ENCODE measurements around the gene IFT74.
A peak's percentile ranks its signal among the peaks of the same experiment; 100 is the strongest.

IFT74 gene

DNA sequence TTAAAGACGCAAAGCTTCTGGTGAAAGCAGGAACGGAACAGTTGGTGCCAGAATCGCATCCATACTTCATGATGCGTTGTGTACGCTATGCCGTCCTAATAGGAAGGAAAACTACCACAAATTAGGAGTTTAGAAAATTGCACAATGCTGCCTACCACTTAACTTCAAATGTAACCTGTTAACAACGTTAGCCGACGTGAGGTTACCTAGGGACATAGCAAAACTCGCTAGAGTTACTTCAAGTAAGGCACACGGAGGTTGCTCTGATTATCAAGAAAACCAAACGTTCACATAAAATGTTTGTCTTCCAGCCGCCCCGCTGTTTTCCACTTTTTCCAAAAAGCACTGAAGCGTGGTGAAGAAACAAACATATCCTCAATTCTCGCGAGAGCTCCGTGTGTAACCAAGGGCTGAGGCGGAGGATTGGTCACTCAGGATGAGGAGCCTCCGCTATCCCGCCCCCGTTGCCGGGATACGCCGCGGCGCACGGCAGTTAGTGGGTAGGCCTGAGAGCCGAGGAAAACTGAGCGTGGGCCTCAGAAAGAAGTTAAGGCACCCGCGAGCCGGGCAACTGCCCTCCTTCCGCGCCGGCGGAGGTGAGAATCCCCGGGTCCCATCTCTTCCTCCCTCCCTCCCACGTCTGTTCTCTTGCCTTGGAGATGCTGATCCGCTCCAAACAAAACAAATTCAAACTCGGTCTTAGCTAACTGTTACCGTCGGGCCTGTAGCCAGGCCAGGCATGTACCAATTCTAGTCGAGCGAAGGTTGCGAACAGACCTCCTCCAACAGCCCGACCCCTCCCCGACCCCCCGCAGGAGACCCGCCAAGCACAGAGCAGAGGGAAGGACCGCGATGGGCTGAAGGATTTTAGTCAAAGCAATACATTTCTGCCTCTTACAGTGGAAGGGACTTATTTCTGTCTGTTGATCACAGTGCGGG is at the start of gene IFT74:
Gene IFT74, plus strand, starts transcription at position 492 of the 939 bp plus-strand sequence. CDS start 5,556 bp downstream, outside the sequence.
- peak; percentile 85 to 87 for DNase-seq (ENCODE audit: low read depth in 2 of 2)

DNA sequence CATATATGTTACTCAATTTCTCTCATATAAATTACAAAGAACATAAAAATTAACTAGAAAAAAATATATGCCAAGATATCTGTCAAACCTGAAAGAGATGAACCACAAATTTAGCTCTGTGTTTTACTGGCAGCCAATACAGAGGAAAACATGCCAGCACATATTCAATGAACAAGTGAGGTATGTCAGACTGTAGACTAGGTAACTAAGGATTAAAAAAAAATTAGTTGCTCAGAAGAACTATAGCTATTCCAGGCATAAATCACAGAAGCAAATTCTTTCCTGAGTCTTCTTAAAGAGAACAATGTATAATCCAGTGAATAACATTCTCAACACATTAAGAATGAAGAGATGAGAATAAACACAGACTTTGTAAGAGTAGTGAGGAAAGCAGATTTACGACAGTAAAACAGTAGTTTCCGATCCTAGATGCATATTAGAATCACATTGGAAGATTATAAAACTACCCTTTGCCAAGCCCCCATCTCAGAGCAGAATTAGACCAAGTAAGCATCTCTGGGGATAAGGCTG is 43.0 kb upstream of the IFT74 start:
- DNase-seq (ENCODE audit: low read depth in 2 of 2), result no peak

DNA sequence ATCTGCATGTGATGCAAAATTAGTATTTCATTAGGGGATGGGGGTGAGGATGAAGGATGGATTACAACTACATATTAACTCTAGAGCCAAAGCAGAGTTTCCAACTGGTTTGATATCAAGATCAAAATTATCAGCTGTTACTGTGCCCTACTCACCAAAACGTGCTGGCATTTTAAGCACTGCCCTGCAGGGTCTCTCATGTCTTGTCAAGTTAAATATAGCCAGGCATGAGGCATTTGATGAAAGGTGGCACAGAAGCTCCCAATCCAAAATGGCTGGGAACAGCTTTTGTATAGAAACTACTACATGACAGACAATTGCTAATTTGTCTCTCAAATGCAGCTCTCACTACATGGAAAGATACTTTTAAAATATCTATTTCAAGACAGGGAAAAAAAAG is 36.5 kb upstream of the IFT74 start:
- DNase-seq (ENCODE audit: low read depth in 2 of 2), result no peak

- no peak for DNase-seq (ENCODE audit: low read depth in 2 of 2)
These were observed 30.6 kb upstream of the IFT74 start for GRCh38 chr9:26925609-26926008.

- DNase-seq (ENCODE audit: low read depth in 2 of 2), result no peak
These were observed 27.2 kb upstream of the IFT74 start for GRCh38 chr9:26928902-26929495.

DNA sequence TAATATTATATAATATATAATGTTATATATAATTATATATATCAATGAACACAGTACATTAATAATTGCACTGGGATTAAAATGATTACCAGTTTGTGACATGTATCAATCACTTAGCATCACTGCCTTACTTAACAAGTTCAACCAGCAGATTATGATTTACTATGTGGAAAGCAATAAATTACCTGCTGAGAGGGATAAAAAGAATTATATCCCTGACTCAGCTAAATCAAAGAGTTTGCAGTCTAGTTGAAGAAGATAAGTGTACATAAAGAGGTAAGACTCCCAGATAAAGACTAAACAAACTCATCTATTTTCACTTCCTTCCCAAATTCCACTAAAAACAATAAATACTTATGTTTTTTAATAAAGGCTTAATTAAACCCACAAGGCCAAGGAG is 20.4 kb upstream of the IFT74 start:
- DNase-seq (ENCODE audit: low read depth in 2 of 2), result no peak

GRCh38 chr9:26937816-26938371 is 18.3 kb upstream of the IFT74 start:
- DNase-seq (ENCODE audit: low read depth in 2 of 2), result no peak

- no peak for DNase-seq (ENCODE audit: low read depth in 2 of 2)
These were observed 16.1 kb upstream of the IFT74 start for GRCh38 chr9:26939955-26940711.

DNA sequence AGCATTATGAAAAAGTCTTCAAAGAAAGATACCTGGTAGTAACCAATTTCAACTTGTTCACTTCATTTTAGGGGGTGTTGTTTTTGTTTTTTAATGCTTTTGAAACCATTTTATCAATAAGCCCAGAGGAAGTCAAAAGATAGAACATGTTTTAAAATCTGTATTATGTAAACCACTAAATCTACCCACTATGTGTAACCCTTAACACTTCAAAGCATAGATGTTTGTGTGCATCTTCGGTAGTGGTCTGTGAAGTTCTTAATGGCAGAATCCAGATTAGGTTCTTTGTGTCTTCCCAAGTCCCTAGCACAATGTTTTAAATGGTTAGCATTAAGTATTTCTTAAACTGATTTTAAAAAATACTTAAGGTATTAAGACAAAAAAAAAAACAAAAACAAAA is 15.4 kb upstream of the IFT74 start:
- no peak for DNase-seq (ENCODE audit: low read depth in 2 of 2)

DNA sequence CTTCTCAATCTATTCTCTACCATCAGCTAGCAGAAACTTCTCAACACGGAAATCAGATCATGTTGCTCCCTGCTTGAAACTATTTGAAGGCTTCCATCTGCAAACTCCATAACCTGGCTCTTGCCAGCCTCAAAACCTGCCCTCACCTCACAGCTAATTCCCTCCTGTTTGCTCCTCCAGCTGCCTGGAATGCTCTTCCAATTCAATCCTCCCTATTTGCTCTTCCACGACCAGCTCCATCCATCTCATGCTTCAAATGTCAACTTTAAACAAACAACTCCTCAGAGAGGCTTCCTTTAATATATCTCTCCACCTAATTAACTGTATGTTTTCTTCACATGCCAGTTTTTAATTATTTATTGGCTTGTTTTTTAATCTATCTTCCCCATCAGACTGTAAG is 10.6 kb upstream of the IFT74 start:
- no peak for DNase-seq (ENCODE audit: low read depth in 2 of 2)

DNA sequence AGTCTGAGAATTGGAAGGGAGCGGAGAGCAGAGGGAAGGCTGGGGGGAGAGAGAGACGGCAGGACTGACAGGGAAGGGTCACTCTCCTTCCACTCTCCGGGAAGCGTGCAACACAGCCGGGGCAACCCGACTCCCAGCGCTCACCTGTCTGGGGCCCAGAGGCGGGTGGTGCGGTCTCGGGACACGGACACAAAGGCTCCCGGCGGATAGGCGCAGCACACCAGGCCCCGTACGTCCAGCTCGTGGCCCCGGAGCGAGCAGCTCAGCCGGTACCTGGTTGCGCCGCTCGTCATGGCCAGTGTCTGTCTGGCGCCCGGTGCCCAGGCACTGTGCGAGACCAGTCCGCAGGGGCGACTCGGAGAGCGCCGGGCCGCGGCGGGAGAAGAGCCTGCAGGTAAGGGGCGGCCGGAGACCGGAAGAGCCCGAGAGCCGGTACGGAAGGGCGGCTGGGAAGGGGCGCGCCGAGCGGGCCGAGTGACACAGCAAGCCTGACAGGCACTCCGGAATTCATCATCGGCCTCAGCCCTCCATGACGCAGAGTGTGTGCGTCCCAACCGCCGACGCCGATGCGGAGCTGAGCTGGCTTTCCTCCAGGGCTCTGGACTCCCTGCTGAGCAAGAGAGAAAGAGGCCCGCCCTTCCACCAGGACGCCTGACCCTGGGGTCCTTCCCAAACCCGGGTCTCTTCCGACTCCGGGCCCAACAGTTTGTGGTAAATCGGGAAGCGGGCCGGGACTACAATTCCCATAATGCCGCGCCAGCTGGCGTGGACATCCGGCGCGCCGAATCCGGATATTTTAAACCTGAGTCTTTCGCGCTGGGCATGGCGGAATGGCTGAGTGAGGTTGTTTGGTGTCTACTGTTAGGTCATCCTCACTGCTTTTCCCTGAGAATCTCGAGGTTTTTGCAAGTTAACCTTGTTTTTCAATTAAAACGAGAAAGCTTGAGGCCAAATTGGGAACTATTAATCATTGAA is 9.2 kb upstream of the IFT74 start, which contains the start of gene PLAA:
Gene PLAA, minus strand, starts transcription at position 490 of the 975 bp plus-strand sequence. Its CDS starts 197 bp downstream, at position 293.
- DNase-seq (ENCODE audit: low read depth in 2 of 2), result peak; percentile 72 to 80

GRCh38 chr9:26947736-26948135 is 8.5 kb upstream of the IFT74 start:
- peak; percentile 14 to 16 for DNase-seq (ENCODE audit: low read depth in 2 of 2)

DNA sequence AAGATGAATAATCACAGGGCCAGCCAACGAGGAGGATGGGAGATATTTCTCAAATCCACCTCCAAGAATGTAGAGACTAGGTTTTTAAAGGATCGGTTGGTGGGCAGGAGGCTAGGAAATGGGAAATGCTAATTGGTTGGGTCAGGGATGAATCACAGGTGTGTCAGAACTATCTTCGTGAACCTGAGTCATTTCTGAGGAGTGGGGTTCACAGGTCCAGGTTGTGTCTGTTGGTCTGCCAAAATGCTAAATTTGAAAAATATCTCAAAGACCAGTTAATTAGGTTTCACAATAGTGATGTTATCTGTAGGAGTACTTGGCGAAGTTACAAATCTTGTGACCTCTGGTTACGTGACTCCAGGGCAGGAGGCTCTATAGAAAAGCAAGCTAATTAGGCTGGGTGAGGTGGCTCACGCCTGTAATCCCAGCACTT is 6.6 kb upstream of the IFT74 start:
- no peak for DNase-seq (ENCODE audit: low read depth in 2 of 2)

DNA sequence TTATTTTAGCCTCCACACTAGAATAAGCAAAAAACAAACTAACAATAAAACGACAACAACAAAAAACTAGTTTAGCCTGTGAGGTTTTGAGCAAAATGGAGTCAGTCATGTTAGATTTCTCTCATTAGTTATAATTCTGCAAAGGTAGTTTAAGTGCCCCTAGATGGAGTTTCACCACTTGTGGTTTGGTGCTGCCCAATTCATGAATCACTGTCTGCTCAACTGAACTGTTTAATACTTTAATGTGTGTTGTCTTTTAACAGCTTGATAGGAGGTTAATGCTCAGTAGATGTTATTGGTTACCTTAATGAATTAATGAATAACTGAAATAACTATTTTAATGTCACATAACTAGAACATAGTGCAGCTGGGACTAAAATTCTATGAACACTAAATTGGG is 5.7 kb upstream of the IFT74 start:
- no peak for DNase-seq (ENCODE audit: low read depth in 2 of 2)

DNA sequence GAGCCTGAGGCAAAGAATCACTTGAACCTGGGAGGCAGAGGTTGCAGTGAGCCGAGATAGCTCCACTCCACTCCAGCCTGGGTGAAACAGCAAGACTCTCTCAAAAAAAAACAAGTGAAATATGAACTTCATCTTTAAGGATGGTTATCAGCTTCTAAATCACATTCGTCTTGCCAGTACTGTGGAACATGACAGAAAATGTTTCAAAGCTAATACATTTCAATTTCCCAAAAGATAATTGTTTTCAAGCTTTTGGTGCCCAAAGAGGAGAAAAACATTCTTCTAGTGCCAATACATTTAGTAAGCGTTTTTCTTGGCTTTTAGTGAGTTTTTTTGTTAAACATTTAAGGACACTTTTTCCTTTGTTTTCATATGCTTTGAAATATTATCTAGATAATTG is 4.4 kb upstream of the IFT74 start:
- DNase-seq (ENCODE audit: low read depth in 2 of 2), result no peak

GRCh38 chr9:26954050-26954508 is 2.1 kb upstream of the IFT74 start:
- DNase-seq (ENCODE audit: low read depth in 2 of 2), result no peak

DNA sequence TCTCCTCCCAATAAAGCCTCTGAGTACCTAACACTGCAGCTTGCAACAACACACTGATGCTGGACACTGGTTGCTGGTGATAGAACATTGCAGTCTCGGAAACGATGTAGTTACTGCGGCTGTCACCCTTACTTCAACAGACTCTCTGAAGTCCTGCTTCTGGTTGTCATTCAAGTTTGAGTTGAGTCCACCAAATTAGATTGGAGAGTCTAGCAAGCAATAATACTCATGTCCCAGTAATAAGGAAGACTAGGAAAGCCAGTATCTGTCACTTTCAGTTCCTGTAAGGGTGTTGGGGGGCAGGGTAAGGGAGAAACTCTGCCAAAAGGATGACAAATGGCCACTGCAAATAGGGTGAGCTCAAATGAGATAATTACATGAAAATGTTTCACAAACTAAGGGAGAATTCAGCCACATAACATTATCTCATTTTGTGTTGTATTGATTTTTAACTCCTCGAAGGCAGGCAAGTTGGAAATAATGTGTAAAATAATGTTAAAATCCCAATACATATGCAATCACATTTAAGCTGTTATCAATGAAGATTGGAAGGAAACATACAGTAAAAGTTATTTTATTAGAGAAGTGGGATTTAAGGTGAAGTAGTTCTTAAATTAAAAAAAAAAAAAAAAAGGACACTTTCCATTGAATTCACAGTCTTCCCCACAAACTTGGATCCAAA is 849 bp upstream of the IFT74 start:
- no peak for DNase-seq (ENCODE audit: low read depth in 2 of 2)

DNA sequence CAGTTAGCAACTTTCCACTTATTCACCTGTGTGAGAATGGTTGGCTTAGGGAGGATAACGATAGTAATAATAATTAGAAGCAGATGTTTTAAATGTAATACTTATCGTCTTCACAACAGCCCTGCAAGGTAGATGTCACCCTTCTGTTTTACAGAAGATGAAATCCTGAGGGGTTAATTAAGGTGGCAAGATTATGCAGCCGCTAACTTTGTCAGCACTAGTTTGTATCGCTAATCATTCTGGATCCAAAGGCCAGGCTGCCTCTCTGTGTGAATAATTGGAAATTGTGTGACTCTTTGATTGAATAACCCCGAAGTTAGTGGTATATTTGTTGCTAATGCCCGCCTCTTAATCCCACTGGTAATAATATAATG is 635 bp downstream of the IFT74 start:
- DNase-seq (ENCODE audit: low read depth in 2 of 2), result no peak

GRCh38 chr9:26971721-26972120 is 15.5 kb downstream of the IFT74 start:
- no peak for DNase-seq (ENCODE audit: low read depth in 2 of 2)

DNA sequence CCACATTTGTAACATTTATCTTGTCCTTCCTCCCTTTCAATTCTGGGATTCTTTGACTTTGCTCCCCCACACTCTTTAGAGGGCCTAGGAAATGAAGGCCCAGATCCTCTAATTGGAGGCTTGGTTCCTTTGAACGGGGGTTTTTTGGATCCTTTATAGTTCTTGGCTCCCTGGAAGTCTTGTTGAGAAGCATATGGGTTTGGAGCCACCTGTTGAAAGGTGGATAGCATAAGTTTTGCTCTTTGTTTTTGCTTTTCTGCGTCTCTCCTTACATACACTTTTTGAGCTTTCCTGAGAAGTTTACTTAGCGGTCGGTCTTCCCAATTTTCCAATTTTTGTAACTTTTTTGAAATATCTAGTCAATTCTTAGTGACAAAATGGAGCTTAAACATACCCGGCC is 17.8 kb downstream of the IFT74 start:
- no peak for DNase-seq (ENCODE audit: low read depth in 2 of 2)

Measured in stimulated activated CD8-positive, alpha-beta memory T cell treated with anti-CD3 and anti-CD28 coated beads, Interleukin-2, amount 100 ng/mL, for 48 hours (primary cell).